Left ventricle myocardium inferior (tissue), 1 donor: ENCODE results near the gene LYPD6. TPM values are rescaled to one million over a fixed set of nuclear protein-coding genes. Genes with fewer than 3 reads are reported as not detected.

Experiments
- DNase-seq: peaks from one replicate; pipeline ENCODE4 v3.0.0-alpha.2; 2020
- H3K27ac ChIP-seq: fragments of 200-600 bp; replicated peaks from 2 replicates; pipeline ENCODE4 v1.8.0; 2021
- H3K27me3 ChIP-seq: fragments of 200-600 bp; 2 replicates; pipeline ENCODE4 v1.8.0; 2021; ENCODE audit warnings: low read depth
- H3K36me3 ChIP-seq: fragments of 200-600 bp; 2 replicates; pipeline ENCODE4 v1.8.0; 2021
- H3K4me1 ChIP-seq: fragments of 200-600 bp; 2 replicates; pipeline ENCODE4 v1.8.0; 2021
- H3K4me3 ChIP-seq: fragments of 200-600 bp; 2 replicates; pipeline ENCODE4 v1.8.0; 2021; ENCODE audit warnings: mild to moderate bottlenecking, moderate library complexity
- H3K9me3 ChIP-seq: fragments of 200-600 bp; replicated peaks from 2 replicates; pipeline ENCODE4 v1.8.0; 2021
- intact Hi-C: fragments of 100-400 bp; cut with micrococcal nuclease; formaldehyde crosslinking; loops from one replicate; pipeline ENCODE4 v1.11.0; 2022
- total RNA-seq: library from RNA; stranded (reverse); fragmentation: NEBNext Ultra II Directional; extraction: Animal tissue kit (Norgen Biotek cat#: 25700); gene quantifications from one replicate; pipeline ENCODE4 v1.2.1, GENCODE V29; 2021
- TF ChIP-seq, protein P1 (sequence below): fragments of 200-600 bp; IDR thresholded peaks from 2 replicates; pipeline ENCODE4 v1.8.0; 2021; ENCODE audit warnings: antibody characterized with exemption, mild to moderate bottlenecking, borderline replicate concordance
- donor health status: DM: no; HTN: yes; CAD: no; lungs with severe emphysema.

LYPD6 gene
- total RNA-seq, 1 donor from 2014 or later: 0.08 TPM

DNA sequence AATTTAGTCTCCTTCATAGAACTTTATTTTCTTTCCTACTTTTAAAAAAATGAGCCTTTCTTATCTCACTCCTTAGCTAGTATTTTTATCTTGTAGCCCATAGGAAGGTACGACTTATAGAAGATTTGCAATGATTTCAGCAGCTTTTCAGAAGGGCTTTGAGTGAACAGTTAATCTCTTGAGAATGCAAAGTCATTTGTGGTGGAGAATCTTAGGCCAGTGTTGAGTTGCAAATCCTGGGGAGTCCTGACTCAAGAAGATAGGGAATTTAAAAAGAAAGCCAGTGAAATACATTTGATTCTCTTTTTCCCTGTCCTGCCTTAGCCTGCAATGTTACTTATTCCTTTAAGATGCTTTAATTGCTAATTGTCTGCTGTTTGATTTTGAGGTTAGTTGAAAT lies 33.6 kb downstream of the LYPD6 start:
- H3K4me3 ChIP-seq: no peak overlapping the region
- H3K27me3 ChIP-seq: peaks cover 15% of the 10 kb centered on the region
- H3K27ac ChIP-seq: no peak overlapping the region
- H3K9me3 ChIP-seq: peaks cover 3% of the 10 kb centered on the region
- intact Hi-C loops: no loop called here
- TF ChIP-seq, protein P1, sequence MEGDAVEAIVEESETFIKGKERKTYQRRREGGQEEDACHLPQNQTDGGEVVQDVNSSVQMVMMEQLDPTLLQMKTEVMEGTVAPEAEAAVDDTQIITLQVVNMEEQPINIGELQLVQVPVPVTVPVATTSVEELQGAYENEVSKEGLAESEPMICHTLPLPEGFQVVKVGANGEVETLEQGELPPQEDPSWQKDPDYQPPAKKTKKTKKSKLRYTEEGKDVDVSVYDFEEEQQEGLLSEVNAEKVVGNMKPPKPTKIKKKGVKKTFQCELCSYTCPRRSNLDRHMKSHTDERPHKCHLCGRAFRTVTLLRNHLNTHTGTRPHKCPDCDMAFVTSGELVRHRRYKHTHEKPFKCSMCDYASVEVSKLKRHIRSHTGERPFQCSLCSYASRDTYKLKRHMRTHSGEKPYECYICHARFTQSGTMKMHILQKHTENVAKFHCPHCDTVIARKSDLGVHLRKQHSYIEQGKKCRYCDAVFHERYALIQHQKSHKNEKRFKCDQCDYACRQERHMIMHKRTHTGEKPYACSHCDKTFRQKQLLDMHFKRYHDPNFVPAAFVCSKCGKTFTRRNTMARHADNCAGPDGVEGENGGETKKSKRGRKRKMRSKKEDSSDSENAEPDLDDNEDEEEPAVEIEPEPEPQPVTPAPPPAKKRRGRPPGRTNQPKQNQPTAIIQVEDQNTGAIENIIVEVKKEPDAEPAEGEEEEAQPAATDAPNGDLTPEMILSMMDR: no peak
- no peaks in the 10 kb centered on the region for H3K4me1 ChIP-seq
- DNase-seq: no peak
- no peaks in the 10 kb centered on the region for H3K36me3 ChIP-seq

DNA sequence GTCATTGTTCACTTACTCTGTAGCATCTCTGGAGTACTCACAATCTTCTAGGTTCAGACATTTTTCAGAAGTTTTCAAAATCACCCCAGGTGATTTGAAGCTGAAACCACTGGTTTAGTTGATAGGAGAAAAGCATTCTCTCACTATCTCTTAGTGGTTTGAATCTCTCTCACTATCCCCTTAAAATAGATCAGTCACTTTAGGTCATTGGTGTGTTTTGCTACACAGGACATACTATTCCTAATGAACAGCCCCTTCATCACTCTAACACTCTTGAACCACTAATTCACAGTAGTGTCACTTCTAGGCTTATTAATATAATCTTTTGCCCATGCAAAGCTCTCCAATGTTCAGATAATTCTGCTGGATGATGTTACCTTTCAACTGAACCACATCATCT lies 34.5 kb downstream of the LYPD6 start:
- Histone ChIP-seq H3K9me3 (peaks cover 3% of the 10 kb centered on the region), H3K27me3 (peaks cover 15% of the 10 kb centered on the region), H3K4me3 (no peak overlapping the region), H3K36me3 (no peaks in the 10 kb centered on the region), H3K27ac (no peak overlapping the region), H3K4me1 (no peaks in the 10 kb centered on the region)
- TF ChIP-seq, protein P1: no peak
- no peak for DNase-seq
- intact Hi-C loops: no loop called here

DNA sequence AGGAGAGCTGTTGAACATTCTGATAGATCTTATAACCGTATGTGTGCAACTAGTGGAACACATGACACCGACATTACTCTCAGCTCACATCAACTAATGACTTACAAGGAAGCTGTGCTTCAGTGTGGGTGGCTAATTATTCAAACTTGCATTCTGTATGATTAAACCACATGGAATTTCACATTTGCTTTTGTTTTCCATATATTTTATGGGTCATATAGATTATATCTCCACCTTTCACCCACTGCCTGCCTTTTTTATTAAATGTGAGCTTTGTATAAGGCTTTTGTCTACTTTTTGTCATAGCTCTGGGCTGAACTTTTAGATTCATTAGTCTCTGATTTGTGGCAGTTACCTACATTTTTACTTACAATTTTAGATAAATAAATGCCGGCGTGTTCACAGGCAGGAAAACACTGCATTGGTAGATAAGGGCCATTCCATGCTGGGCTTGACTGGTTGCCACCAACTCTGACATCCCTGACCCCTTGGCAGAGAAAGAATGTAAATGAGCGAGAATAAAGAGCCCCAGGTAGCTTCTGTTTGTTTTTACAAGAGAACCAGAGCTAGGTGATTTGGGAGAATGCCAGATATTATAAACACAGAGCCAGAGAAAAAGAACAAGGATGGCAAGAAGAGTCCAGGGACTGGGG lies 35.7 kb downstream of the LYPD6 start:
- Histone ChIP-seq H3K4me1 (no peaks in the 10 kb centered on the region), H3K27me3 (peaks cover 17% of the 10 kb centered on the region), H3K4me3 (no peak overlapping the region), H3K9me3 (peaks cover 3% of the 10 kb centered on the region), H3K36me3 (no peaks in the 10 kb centered on the region), H3K27ac (no peak overlapping the region)
- TF ChIP-seq, protein P1: no peak
- DNase-seq: no peak
- intact Hi-C loops: no loop called here

DNA sequence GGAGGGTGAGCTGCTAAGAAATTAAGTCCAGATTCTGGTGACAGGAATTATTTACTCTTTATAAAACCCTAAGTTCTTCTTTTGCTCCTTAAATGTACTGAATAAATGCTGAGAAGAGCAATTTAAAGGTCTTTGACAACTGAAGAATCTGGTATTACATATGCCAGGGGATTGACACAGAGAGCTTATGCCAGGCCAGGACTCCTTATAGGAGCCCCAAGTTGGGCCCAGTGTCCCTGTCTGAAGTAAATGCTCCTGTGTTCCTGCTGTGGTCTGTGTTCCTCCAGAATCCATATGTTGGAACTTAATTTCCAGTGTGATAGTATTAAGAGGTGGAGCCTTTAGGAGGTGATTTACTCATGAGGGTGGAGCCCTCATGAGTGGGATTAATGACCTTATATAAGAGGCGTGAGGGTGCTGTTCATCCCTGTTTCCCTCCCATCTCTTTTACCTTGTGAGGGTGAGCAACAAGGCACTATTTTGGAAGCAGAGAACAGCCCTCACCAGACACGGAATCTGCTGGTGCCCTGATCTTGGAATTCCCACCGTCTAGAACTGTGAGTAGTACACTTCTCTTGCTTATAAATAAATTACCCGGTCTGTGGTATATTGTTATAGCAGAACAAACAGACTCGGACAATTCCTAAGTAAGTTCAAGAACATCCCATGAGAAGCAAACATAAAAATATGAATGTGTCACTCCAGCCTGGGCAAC lies 39.8 kb downstream of the LYPD6 start:
- intact Hi-C loops: no loop called here
- Histone ChIP-seq H3K27me3 (peaks cover 19% of the 10 kb centered on the region), H3K9me3 (peaks cover 3% of the 10 kb centered on the region), H3K4me1 (no peaks in the 10 kb centered on the region), H3K4me3 (no peak overlapping the region), H3K36me3 (no peaks in the 10 kb centered on the region), H3K27ac (no peak overlapping the region)
- DNase-seq: no peak
- TF ChIP-seq, protein P1: no peak

DNA sequence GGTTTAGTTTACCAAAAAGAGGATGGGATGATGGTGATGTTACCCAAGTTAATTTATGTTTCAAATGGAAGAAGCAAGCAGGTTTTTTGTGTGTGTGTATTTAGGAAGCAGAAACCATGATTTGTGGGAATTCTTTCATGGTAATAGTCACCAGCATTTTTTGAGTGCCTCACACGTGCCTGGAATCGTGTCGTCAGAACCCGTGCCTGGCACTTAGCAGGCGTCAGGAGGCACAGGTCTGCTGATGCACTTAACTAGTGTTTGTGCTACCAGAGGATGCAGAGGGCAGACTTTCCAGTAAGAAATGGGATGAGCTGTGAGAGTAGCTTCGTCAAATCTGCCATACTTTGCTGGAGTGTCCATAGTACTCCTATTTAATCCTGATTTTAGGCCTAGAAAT lies 41.1 kb downstream of the LYPD6 start:
- no peak for DNase-seq
- intact Hi-C loops: no loop called here
- TF ChIP-seq, protein P1: no peak
- H3K9me3 ChIP-seq: peaks cover 3% of the 10 kb centered on the region
- no peak overlapping the region for H3K27ac ChIP-seq
- no peaks in the 10 kb centered on the region for H3K36me3 ChIP-seq
- H3K4me3 ChIP-seq: no peak overlapping the region
- H3K4me1 ChIP-seq: no peaks in the 10 kb centered on the region
- H3K27me3 ChIP-seq: peaks cover 19% of the 10 kb centered on the region
